Fibroblast of lung (primary cell): Measurements from ENCODE around the gene ADAMTS9. TPM values are rescaled to one million over a fixed set of nuclear protein-coding genes. Genes with fewer than 3 reads are reported as not detected.

Source experiments
- DNase-seq, 2 donors: peaks; one replicate each; pipeline versions ENCODE4 v3.0.0 to v3.0.0-alpha.2; 2010; ENCODE audit warnings: low read depth in 2 of 2
- H2AFZ ChIP-seq: 2 replicates; pipeline ENCODE4 v1.5.1; 2012; ENCODE audit warnings: low read length, control low read depth, inconsistent platforms
- H3K27ac ChIP-seq: 2 replicates; pipeline ENCODE4 v1.5.1; 2011; ENCODE audit warnings: low read length, control low read depth; ENCODE audit not compliant: insufficient read depth
- H3K27me3 ChIP-seq: 2 replicates; pipeline ENCODE4 v1.5.1; 2011; ENCODE audit warnings: mild to moderate bottlenecking, low read length; ENCODE audit not compliant: control insufficient read depth, insufficient read depth
- H3K36me3 ChIP-seq: 2 replicates; pipeline ENCODE4 v1.5.1; 2011; ENCODE audit warnings: low read length; ENCODE audit not compliant: control insufficient read depth, insufficient read depth
- H3K4me1 ChIP-seq: 2 replicates; pipeline ENCODE4 v1.5.1; 2011; ENCODE audit warnings: low read length; ENCODE audit not compliant: control insufficient read depth, insufficient read depth; ENCODE audit errors: extremely low read depth
- H3K4me2 ChIP-seq: 2 replicates; pipeline ENCODE4 v1.5.1; 2011; ENCODE audit warnings: low read length, control low read depth; ENCODE audit not compliant: insufficient read depth; ENCODE audit errors: extremely low read depth
- H3K4me3 ChIP-seq, 4 experiments: fragments of 200-600 bp in 1 of 4; sonication (generic) in 1 of 4; replicated peaks in 1 of 4; 2 replicates each; pipeline ENCODE4 v1.5.1; 2011 to 2016; ENCODE audit warnings: low read length in 4 of 4, low read depth in 3 of 4, mild to moderate bottlenecking in 3 of 4, control low read depth in 2 of 4, inconsistent platforms in 1 of 4, mixed read lengths in 1 of 4; ENCODE audit not compliant: insufficient read depth in 1 of 4; ENCODE audit errors: control extremely low read depth in 1 of 4
- H3K79me2 ChIP-seq: 2 replicates; pipeline ENCODE4 v1.5.1; 2012; ENCODE audit warnings: mild to moderate bottlenecking, low read length, inconsistent platforms; ENCODE audit not compliant: control insufficient read depth, insufficient read depth
- H3K9ac ChIP-seq: 2 replicates; pipeline ENCODE4 v1.5.1; 2011; ENCODE audit warnings: mild to moderate bottlenecking, low read length, control low read depth; ENCODE audit not compliant: insufficient read depth
- H3K9me3 ChIP-seq: 2 replicates; pipeline ENCODE4 v1.5.1; 2012; ENCODE audit warnings: low read depth, low read length; ENCODE audit not compliant: control insufficient read depth, insufficient read depth
- H4K20me1 ChIP-seq: 2 replicates; pipeline ENCODE4 v1.5.1; 2011; ENCODE audit warnings: low read length; ENCODE audit not compliant: control insufficient read depth, insufficient read depth; ENCODE audit errors: extremely low read depth
- EZH2 ChIP-seq: IDR thresholded peaks from 2 replicates; pipeline ENCODE4 v1.5.1; 2012; ENCODE audit warnings: low read length, control low read depth, mild to moderate bottlenecking; ENCODE audit errors: missing control alignments
- polyA plus RNA-seq, 2 donors: library from polyadenylated mRNA; depleted of rRNA in 1 of 2; stranded (reverse) in 1 of 2; unstranded in 1 of 2; fragments of >200 nt; gene quantifications; 2 replicates each; pipeline ENCODE4 v1.2.1, GENCODE V29; 2011 to 2012; ENCODE audit warnings: missing spikeins in 1 of 2
- total RNA-seq: library from RNA; depleted of rRNA; stranded (reverse); fragments of >200 nt; gene quantifications from 2 replicates; pipeline ENCODE4 v1.2.1, GENCODE V29; 2014
- TF ChIP-seq, protein P1 (sequence below), 2 donors: IDR thresholded peaks in 1 of 2; conservative IDR thresholded peaks in 1 of 2; 1 replicate in 1 of 2; 2 replicates in 1 of 2; pipeline ENCODE4 v1.5.1; 2011 to 2012; ENCODE audit warnings: low read length in 2 of 2, control low read depth in 1 of 2, inconsistent platforms in 1 of 2, low read depth in 1 of 2, mild to moderate bottlenecking in 1 of 2

ADAMTS9 gene
- total and polyA plus RNA-seq, 2 donors (not counting 1 experiment from before 2014, with no cell fraction given): 0.82 to 1.8 TPM

DNA sequence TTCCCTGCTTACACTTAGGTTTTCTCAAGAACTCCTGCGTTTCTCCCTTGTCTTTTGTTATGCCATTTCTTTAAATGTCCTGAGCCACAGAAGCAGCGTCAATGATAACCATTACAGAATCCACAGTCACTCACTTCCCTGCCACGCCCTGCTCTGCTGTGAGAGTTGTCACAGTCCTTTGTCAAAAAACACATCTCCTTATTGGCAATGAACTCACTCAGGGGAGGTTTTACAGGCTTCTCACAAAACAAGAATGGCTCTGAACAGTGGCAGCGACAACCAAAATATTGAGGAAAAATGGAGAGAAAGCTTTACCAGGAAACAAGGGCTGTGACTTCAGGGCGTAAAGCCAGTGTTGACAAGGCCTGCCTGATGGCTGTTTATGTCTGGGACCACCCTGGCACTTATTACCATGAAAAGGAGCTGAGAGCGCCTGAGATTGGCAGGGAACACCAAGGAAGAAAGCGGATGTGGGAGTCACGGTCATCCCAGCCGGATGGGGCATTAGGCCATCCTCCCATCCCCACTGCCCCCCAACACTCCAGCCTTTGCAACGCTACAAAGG lies 111.5 kb downstream of the ADAMTS9 start:
- no peak for TF ChIP-seq EZH2
- TF ChIP-seq, protein P1, sequence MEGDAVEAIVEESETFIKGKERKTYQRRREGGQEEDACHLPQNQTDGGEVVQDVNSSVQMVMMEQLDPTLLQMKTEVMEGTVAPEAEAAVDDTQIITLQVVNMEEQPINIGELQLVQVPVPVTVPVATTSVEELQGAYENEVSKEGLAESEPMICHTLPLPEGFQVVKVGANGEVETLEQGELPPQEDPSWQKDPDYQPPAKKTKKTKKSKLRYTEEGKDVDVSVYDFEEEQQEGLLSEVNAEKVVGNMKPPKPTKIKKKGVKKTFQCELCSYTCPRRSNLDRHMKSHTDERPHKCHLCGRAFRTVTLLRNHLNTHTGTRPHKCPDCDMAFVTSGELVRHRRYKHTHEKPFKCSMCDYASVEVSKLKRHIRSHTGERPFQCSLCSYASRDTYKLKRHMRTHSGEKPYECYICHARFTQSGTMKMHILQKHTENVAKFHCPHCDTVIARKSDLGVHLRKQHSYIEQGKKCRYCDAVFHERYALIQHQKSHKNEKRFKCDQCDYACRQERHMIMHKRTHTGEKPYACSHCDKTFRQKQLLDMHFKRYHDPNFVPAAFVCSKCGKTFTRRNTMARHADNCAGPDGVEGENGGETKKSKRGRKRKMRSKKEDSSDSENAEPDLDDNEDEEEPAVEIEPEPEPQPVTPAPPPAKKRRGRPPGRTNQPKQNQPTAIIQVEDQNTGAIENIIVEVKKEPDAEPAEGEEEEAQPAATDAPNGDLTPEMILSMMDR (conservative IDR thresholded peaks at IDR 0.05 in 1 of 2, IDR thresholded peaks at IDR 0.05 in 1 of 2; ENCODE audit: low read depth in 1 of 2, low read length in 2 of 2): no peak
- H3K9me3 ChIP-seq: no peaks in the 10 kb centered on the region
- no peak overlapping the region for H2AFZ ChIP-seq

DNA sequence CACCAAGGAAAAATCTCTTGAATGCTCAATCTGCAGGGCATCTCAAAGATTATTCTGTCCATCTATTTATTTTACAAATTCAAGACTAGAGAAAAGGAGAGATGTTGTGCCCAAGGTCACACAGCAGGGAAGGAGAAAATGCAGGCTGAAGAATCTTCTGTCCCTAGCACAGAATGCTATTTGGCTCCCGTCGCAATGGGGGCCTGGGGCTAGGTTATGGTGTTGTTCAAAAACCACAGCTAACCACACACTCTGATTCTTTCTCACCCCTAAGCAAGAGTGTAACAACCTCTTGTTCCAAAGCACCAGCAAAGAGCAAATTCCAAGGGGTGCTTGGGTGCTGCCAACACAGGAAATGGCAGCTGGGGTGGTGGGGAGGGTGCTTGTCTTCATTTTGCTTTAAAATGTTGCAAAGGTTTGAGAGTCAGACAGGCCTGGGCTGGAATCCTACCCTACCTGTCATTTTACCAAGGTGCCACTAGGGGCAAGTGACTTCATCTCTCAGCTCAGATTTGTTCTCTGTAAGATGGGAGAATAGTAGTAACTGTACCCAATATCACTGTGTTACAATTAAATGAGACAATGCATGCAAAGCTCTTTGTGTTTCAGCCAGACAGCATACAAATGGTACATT lies 112.5 kb downstream of the ADAMTS9 start:
- Histone ChIP-seq H3K27me3 (no peaks in the 10 kb centered on the region), H2AFZ (no peak overlapping the region), H3K27ac (no peak overlapping the region), H3K4me1 (no peaks in the 10 kb centered on the region), H4K20me1 (no peaks in the 10 kb centered on the region), H3K4me2 (no peak overlapping the region), H3K9ac (no peak overlapping the region), H3K36me3 (no peaks in the 10 kb centered on the region), H3K4me3 (no peak overlapping the region), H3K9me3 (no peaks in the 10 kb centered on the region), H3K79me2 (no peaks in the 10 kb centered on the region)
- TF ChIP-seq EZH2: no peak
- TF ChIP-seq, protein P1 (conservative IDR thresholded peaks at IDR 0.05 in 1 of 2, IDR thresholded peaks at IDR 0.05 in 1 of 2; ENCODE audit: low read depth in 1 of 2, low read length in 2 of 2): peak; percentile 42 to 64
- peak; percentile 13 to 35 for DNase-seq

More for the DNA sequence above, 111.5 kb downstream of the ADAMTS9 start:
- no peaks in the 10 kb centered on the region for H3K79me2 ChIP-seq
- H3K4me2 ChIP-seq: no peak overlapping the region
- H3K36me3 ChIP-seq: no peaks in the 10 kb centered on the region
- H3K27ac ChIP-seq: no peak overlapping the region
- H3K4me1 ChIP-seq: no peaks in the 10 kb centered on the region
- no peak for DNase-seq
- no peaks in the 10 kb centered on the region for H3K27me3 ChIP-seq
- H3K9ac ChIP-seq: no peak overlapping the region
- H4K20me1 ChIP-seq: no peaks in the 10 kb centered on the region
- H3K4me3 ChIP-seq: no peak overlapping the region

DNA sequence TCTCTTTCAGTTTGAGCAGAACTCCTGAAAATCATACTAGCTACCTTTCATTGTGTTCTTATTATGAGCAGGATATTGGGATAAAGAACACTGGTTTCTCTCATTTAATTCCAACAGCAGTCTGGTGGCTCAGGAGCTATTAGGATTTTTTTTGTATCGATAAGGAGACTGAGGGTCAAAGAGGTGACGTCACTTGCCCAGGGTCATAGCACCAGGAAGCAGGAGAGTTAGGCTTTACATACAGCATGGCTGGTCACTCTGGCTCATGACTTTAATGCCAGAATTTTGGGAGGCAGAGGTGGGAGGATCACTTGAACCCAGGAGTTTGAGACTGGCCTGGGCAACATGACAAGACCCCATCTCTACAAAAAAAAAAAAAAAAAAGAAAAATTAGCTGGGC lies 113.6 kb downstream of the ADAMTS9 start:
- DNase-seq: no peak
- Histone ChIP-seq H3K9ac (no peak overlapping the region), H4K20me1 (no peaks in the 10 kb centered on the region), H3K4me2 (no peak overlapping the region), H3K27me3 (no peaks in the 10 kb centered on the region), H3K36me3 (no peaks in the 10 kb centered on the region), H3K4me3 (no peak overlapping the region), H3K9me3 (no peaks in the 10 kb centered on the region), H3K79me2 (no peaks in the 10 kb centered on the region), H3K27ac (no peak overlapping the region), H2AFZ (no peak overlapping the region), H3K4me1 (no peaks in the 10 kb centered on the region)
- TF ChIP-seq, protein P1 (conservative IDR thresholded peaks at IDR 0.05 in 1 of 2, IDR thresholded peaks at IDR 0.05 in 1 of 2; ENCODE audit: low read depth in 1 of 2, low read length in 2 of 2): no peak
- TF ChIP-seq EZH2: no peak
